Colonic mucosa (tissue), 4 donors: ENCODE results near the gene EPPIN. TPM values are rescaled to one million over a fixed set of nuclear protein-coding genes. Genes with fewer than 3 reads are reported as not detected.

Experiments used
- DNase-seq: peaks from one replicate; pipeline ENCODE4 v3.0.0-alpha.2; 2020
- H3K27ac ChIP-seq: fragments of 200-600 bp; one replicate; pipeline ENCODE4 v1.8.0; 2021
- H3K27me3 ChIP-seq: fragments of 200-600 bp; one replicate; pipeline ENCODE4 v1.8.0; 2021
- H3K36me3 ChIP-seq: fragments of 200-600 bp; one replicate; pipeline ENCODE4 v1.8.0; 2021
- H3K4me1 ChIP-seq: fragments of 200-600 bp; one replicate; pipeline ENCODE4 v1.8.0; 2021; ENCODE audit warnings: mild to moderate bottlenecking
- H3K4me3 ChIP-seq: fragments of 200-600 bp; one replicate; pipeline ENCODE4 v1.8.0; 2021
- H3K9ac ChIP-seq, 2 donors: one replicate each; pipeline ENCODE4 v1.7.0; 2013; ENCODE audit warnings: control low read depth in 2 of 2, low read depth in 2 of 2, low read length in 2 of 2
- H3K9me3 ChIP-seq: fragments of 200-600 bp; one replicate; pipeline ENCODE4 v1.8.0; 2021
- intact Hi-C: fragments of 100-400 bp; cut with DNase I; formaldehyde crosslinking; loops from one replicate; pipeline ENCODE4 v1.14.1; 2022
- total RNA-seq, 2 donors: library from RNA; stranded (reverse); fragmentation: NEBNext Ultra II Directional in 1 of 2; extraction: Animal tissue kit (Norgen Biotek cat#: 25700) in 1 of 2; gene quantifications; one replicate each; pipeline ENCODE4 v1.2.1, GENCODE V29; 2021
- TF ChIP-seq, protein P1 (sequence below): fragments of 200-600 bp; IDR thresholded peaks from one replicate; pipeline ENCODE4 v1.8.0; 2022; ENCODE audit warnings: antibody characterized with exemption, mild to moderate bottlenecking
- donor health status: healthy.
- donor health status: DM: no; HTN: no; CAD: no.
- donor health status: DM: no; HTN: no; CAD: no.

EPPIN gene
- total RNA-seq, 2 donors from 2014 or later = not detected

DNA sequence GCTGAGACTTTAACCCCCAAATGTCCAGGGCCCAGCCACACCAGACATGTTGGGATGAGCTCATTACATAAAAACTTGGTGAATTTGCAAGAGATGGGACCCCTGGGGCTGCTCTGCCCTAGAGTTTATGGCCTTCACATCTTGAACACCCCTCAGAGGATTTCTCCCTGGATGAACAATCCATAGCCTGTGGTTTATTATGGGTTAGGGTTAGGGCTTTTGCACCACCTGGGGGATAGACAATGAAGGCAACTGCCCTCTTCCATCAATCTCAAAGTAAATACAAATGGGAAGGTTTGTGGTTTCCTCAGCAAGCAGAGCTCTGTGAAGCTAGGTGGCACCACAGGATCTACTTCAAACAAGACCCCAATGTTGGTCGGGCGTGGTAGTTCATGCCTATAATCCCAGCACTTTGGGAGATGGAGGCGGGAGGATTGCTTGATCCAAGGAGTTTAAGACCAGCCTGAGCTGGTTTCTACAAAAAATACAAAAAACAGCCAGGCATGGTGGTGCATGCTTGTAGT is 49.2 kb downstream of the EPPIN start:
- Histone ChIP-seq H3K4me3 (no peak overlapping the region), H3K9ac (no peak overlapping the region), H3K27ac (no peak overlapping the region), H3K4me1 (peaks cover 4% of the 10 kb centered on the region), H3K9me3 (no peaks in the 10 kb centered on the region), H3K27me3 (no peaks in the 10 kb centered on the region), H3K36me3 (no peaks in the 10 kb centered on the region)
- intact Hi-C loops = no loop called here
- no peak for DNase-seq
- TF ChIP-seq, protein P1, sequence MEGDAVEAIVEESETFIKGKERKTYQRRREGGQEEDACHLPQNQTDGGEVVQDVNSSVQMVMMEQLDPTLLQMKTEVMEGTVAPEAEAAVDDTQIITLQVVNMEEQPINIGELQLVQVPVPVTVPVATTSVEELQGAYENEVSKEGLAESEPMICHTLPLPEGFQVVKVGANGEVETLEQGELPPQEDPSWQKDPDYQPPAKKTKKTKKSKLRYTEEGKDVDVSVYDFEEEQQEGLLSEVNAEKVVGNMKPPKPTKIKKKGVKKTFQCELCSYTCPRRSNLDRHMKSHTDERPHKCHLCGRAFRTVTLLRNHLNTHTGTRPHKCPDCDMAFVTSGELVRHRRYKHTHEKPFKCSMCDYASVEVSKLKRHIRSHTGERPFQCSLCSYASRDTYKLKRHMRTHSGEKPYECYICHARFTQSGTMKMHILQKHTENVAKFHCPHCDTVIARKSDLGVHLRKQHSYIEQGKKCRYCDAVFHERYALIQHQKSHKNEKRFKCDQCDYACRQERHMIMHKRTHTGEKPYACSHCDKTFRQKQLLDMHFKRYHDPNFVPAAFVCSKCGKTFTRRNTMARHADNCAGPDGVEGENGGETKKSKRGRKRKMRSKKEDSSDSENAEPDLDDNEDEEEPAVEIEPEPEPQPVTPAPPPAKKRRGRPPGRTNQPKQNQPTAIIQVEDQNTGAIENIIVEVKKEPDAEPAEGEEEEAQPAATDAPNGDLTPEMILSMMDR = no peak

DNA sequence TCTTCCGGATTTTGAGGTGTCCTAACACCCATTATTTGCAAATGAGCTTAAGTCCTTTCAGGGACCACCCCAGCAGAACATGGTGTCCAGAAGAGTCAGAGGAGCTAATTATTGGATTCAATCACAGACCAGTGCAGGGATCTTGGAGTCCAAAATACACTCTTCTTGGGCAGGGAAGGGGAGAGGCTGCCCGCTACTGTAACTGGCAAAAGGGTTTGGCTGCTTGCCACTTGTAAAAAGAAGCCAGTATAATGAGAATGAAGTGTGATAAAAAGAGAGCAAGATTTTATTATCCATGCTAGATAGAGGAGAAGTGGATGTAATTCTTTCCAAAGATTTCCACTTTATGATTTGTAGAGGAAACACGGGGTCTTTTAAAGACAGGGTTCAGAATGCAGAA is 51.0 kb downstream of the EPPIN start:
- no peak overlapping the region for H3K4me3 ChIP-seq
- no peak overlapping the region for H3K27ac ChIP-seq
- peak; percentile 55 for DNase-seq
- TF ChIP-seq, protein P1 = no peak
- peaks cover 4% of the 10 kb centered on the region for H3K4me1 ChIP-seq
- no peak overlapping the region for H3K9ac ChIP-seq
- H3K27me3 ChIP-seq = no peaks in the 10 kb centered on the region
- no peaks in the 10 kb centered on the region for H3K36me3 ChIP-seq
- intact Hi-C loops = no loop called here
- no peaks in the 10 kb centered on the region for H3K9me3 ChIP-seq

DNA sequence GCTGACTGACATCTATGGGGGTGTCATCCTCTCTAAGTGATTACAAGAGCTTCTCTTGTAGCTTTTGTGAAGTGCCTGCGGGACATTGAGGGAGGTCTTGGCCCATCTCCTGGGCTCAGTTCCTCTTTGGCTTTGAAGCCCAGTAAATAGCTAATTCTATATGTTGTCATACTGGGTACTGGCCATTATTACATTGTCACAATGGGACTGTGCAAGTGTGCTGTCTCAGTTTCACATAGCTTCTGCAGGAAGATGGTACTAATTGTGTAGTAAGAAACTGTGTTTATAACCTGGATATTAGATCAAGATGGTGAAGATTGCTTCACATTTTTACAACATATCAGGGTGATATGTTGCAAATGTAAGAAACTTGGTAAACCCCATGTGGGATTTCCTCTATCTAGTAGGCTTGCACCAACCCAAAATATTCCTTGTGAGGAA is 51.7 kb downstream of the EPPIN start:
- no peak overlapping the region for H3K4me3 ChIP-seq
- H3K36me3 ChIP-seq = no peaks in the 10 kb centered on the region
- no peak overlapping the region for H3K27ac ChIP-seq
- TF ChIP-seq, protein P1 = no peak
- no peak overlapping the region for H3K9ac ChIP-seq
- peaks cover 4% of the 10 kb centered on the region for H3K4me1 ChIP-seq
- no peaks in the 10 kb centered on the region for H3K9me3 ChIP-seq
- no peaks in the 10 kb centered on the region for H3K27me3 ChIP-seq
- DNase-seq = no peak
- intact Hi-C loops = no loop called here

Other genes with a start within 250 kb of the EPPIN start
- under 1 TPM in 1 of 2 donors, not detected in 1; 0.74 TPM for gene RBPJL, start 240.6 kb downstream of the EPPIN start, total RNA-seq
- gene MATN4, start 239.1 kb downstream of the EPPIN start, total RNA-seq = under 1 TPM in 1 of 2 donors, not detected in 1; 0.47 TPM
- 100 to 1,000 TPM in 1 of 2 donors, 10 to 100 TPM in 1; 70.9 to 146 TPM for gene SDC4, start 199.0 kb downstream of the EPPIN start, total RNA-seq
- 10 to 100 TPM; 24.4 to 27.7 TPM for gene SYS1, start 184.2 kb downstream of the EPPIN start, total RNA-seq
- 1 to 10 TPM in 1 of 2 donors, under 1 TPM in 1; 0.40 to 1.0 TPM for gene TP53TG5, start 169.1 kb downstream of the EPPIN start, total RNA-seq
- 100 to 1,000 TPM; 109 to 131 TPM for gene DBNDD2, start 139.1 kb downstream of the EPPIN start, total RNA-seq
- gene PIGT, start 131.3 kb downstream of the EPPIN start, total RNA-seq = 100 to 1,000 TPM; 129 to 140 TPM
- gene WFDC2, start 77.6 kb downstream of the EPPIN start, total RNA-seq = 100 to 1,000 TPM; 117 to 285 TPM
- gene SPINT3, start 31.8 kb downstream of the EPPIN start, total RNA-seq = not detected
- not detected for gene WFDC6, start 7.9 kb downstream of the EPPIN start, total RNA-seq
- not detected for gene WFDC8, start 31.9 kb upstream of the EPPIN start, total RNA-seq
- not detected for gene WFDC10A, start 82.3 kb upstream of the EPPIN start, total RNA-seq
- not detected for gene WFDC9, start 83.9 kb upstream of the EPPIN start, total RNA-seq
- not detected for gene WFDC11, start 122.8 kb upstream of the EPPIN start, total RNA-seq
- not detected for gene WFDC13, start 154.6 kb upstream of the EPPIN start, total RNA-seq
- gene WFDC10B, start 157.6 kb upstream of the EPPIN start, total RNA-seq = not detected
- not detected for gene SPINT4, start 174.9 kb upstream of the EPPIN start, total RNA-seq
- gene WFDC3, start 244.5 kb upstream of the EPPIN start, total RNA-seq = 10 to 100 TPM in 1 of 2 donors, 1 to 10 TPM in 1; 2.5 to 15.6 TPM
- gene DNTTIP1, start 244.6 kb upstream of the EPPIN start, total RNA-seq = 10 to 100 TPM; 41.5 to 96.5 TPM